A673 (cell line): Measurements from ENCODE around the gene BTBD6. TPM values are rescaled to one million over a fixed set of nuclear protein-coding genes. Genes with fewer than 3 reads are reported as not detected.

Experiments
- Bru-seq: library from RNA; stranded (reverse); fragments of 400-500 nt; gene quantifications from one replicate; lab custom pipeline; 2021; lab: Mats Ljungman, UMichigan
- BruChase-seq, 2 experiments: library from RNA; stranded (reverse); fragments of 400-500 nt; gene quantifications; one replicate each; lab custom pipeline; 2021; lab: Mats Ljungman, UMichigan
- BruUV-seq: library from RNA; stranded (reverse); fragments of 400-500 nt; replicated peaks from 2 replicates; lab custom pipeline; 2021; lab: Mats Ljungman, UMichigan
- CTCF ChIA-PET: fragments of 300-600 bp; sonication (Branson Sonifier 250); formaldehyde crosslinking; loops from one replicate; lab custom pipeline; 2022; ENCODE audit warnings: antibody characterized with exemption; lab: Charles Lee
- POLR2A ChIA-PET: fragments of 300-600 bp; sonication (Branson Sonifier 250); formaldehyde crosslinking; loops from one replicate; lab custom pipeline; 2022; ENCODE audit warnings: antibody characterized with exemption; ENCODE audit not compliant: low non-redundant PET; lab: Charles Lee
- DNase-seq: peaks from one replicate; pipeline ENCODE4 v3.0.0-alpha.2; 2015; ENCODE audit warnings: low spot score
- H3K27ac ChIP-seq: fragments of 200-600 bp; sonication (generic); 2 replicates; pipeline ENCODE4 v1.5.1; 2016; ENCODE audit warnings: mixed run types, low read depth, mild to moderate bottlenecking, mixed read lengths, antibody characterized with exemption, low read length; ENCODE audit not compliant: poor library complexity, severe bottlenecking
- H3K27me3 ChIP-seq: fragments of 200-600 bp; sonication (generic); replicated peaks from 2 replicates; pipeline ENCODE4 v1.6.1; 2017; ENCODE audit warnings: mixed run types, low read depth, mild to moderate bottlenecking, mixed read lengths, antibody characterized with exemption, low read length; ENCODE audit not compliant: insufficient read depth, poor library complexity
- H3K36me3 ChIP-seq: fragments of 200-600 bp; sonication (generic); 2 replicates; pipeline ENCODE4 v1.6.1; 2016; ENCODE audit warnings: mixed run types, mild to moderate bottlenecking, mixed read lengths, antibody characterized with exemption, low read length; ENCODE audit not compliant: insufficient read depth, poor library complexity, severe bottlenecking
- H3K4me1 ChIP-seq: fragments of 200-600 bp; sonication (generic); 2 replicates; pipeline ENCODE4 v1.6.1; 2017; ENCODE audit warnings: mixed run types, mild to moderate bottlenecking, mixed read lengths, antibody characterized with exemption, low read length; ENCODE audit not compliant: insufficient read depth, poor library complexity, severe bottlenecking
- H3K4me3 ChIP-seq: fragments of 200-600 bp; sonication (generic); 2 replicates; pipeline ENCODE4 v1.5.1; 2016; ENCODE audit warnings: low read depth, mixed run types, mild to moderate bottlenecking, mixed read lengths, low read length; ENCODE audit not compliant: poor library complexity, severe bottlenecking
- H3K9me3 ChIP-seq: fragments of 200-600 bp; sonication (generic); 2 replicates; pipeline ENCODE4 v1.6.1; 2016; ENCODE audit warnings: mixed run types, low read depth, mild to moderate bottlenecking, mixed read lengths, antibody characterized with exemption, low read length; ENCODE audit not compliant: poor library complexity, severe bottlenecking
- CTCF ChIP-seq: fragments of 300-800, 200-600 bp; sonication (generic); conservative IDR thresholded peaks from 2 replicates; pipeline ENCODE4 v1.5.1; 2017; ENCODE audit warnings: low read depth, mild to moderate bottlenecking, antibody characterized with exemption, low read length, moderate library complexity, mixed read lengths
- EZH2 ChIP-seq: fragments of 200-600 bp; sonication (generic); IDR thresholded peaks from 2 replicates; pipeline ENCODE4 v1.6.1; 2017; ENCODE audit warnings: borderline replicate concordance, low read depth, mild to moderate bottlenecking, mixed read lengths, antibody characterized with exemption, low read length; ENCODE audit not compliant: poor library complexity, severe bottlenecking
- intact Hi-C: fragments of 100-400 bp; cut with micrococcal nuclease; formaldehyde crosslinking; loops from one replicate; pipeline ENCODE4 v1.10.0; 2022; ENCODE audit not compliant: unreplicated experiment
- long read RNA-seq: library from polyadenylated mRNA; stranded (forward); transcript quantifications from one replicate; pipeline ENCODE4 v2.0.0, GENCODE V29; 2022
- total RNA-seq: library from RNA; stranded (reverse); gene quantifications from 2 replicates; pipeline ENCODE4 v1.2.3, GENCODE V29; 2021

Gene BTBD6
- total RNA-seq = 39.5 and 39.9 TPM in 2 replicates
- Bru-seq, nascent RNA = percentile 59 among the genes with signal in this experiment
- percentile 59 among the genes with signal in this experiment for BruChase-seq, experiment 1, labeled RNA remaining after a 2-hour chase
- percentile 79 among the genes with signal in this experiment for BruChase-seq, experiment 2, labeled RNA remaining after a 6-hour chase
- long read RNA-seq, transcript BTBD6-204 (3 exons, 2,195 nt) = minor isoform, 13 of 89 reads
- long read RNA-seq, transcript BTBD6-203 (4 exons, 2,176 nt) = major isoform, 55 of 89 reads
- long read RNA-seq, transcript BTBD6-202 (2 exons, 948 nt) = minor isoform, 6 of 89 reads
- long read RNA-seq, partial matches to known transcripts = 0 of 89 reads
- long read RNA-seq, other reads (novel, unspliced or antisense) = 11 of 89 reads

- intact Hi-C loops = no loop called here
- Histone ChIP-seq H3K4me1 (peaks cover 5% of the 10 kb centered on the region), H3K36me3 (peaks cover 16% of the 10 kb centered on the region), H3K9me3 (no peaks in the 10 kb centered on the region), H3K27ac (peak within 1 kb of the TSS; percentile 81), H3K27me3 (no peaks in the 10 kb centered on the region), H3K4me3 (peak within 1 kb of the TSS; percentile 59)
- BruUV-seq = no TSS peak
- DNase-seq = peak; percentile 92
- TF ChIP-seq EZH2 = no peak
- no peak for TF ChIP-seq CTCF
- ChIA-PET CTCF (interaction anchor here (0.5 to 0.7 kb wide), 4 partner anchors 80 to 160 kb away, joined by 3 to 8 read pairs (median 6); no protein-coding TSS in a partner anchor), POLR2A (no interaction called here)
These were observed at the start of gene BTBD6 for GRCh38 chr14:105248368-105249181. Gene BTBD6 (plus strand): TSS chr14:105248533. CDS start chr14:105248712, 179 bp downstream.

- H3K4me1 ChIP-seq = peaks cover 35% of the 10 kb centered on the region
- DNase-seq = no peak
- intact Hi-C loops = loop anchor here (5.0 kb wide), 1 partner anchor 106 kb away; no protein-coding TSS in a partner anchor
- no peaks in the 10 kb centered on the region for H3K36me3 ChIP-seq
- no peaks in the 10 kb centered on the region for H3K27me3 ChIP-seq
- POLR2A ChIA-PET = no interaction called here
- no TSS peak for BruUV-seq
- H3K27ac ChIP-seq = no peak overlapping the region
- TF ChIP-seq EZH2 (no peak), CTCF (no peak)
- no peak overlapping the region for H3K4me3 ChIP-seq
- CTCF ChIA-PET = no interaction called here
- no peaks in the 10 kb centered on the region for H3K9me3 ChIP-seq
These were observed 49.7 kb upstream of the BTBD6 start for GRCh38 chr14:105198588-105198987.

GRCh38 chr14:105199093-105199492 lies 49.2 kb upstream of the BTBD6 start:
- H3K4me1 ChIP-seq = peaks cover 30% of the 10 kb centered on the region
- ChIA-PET CTCF (no interaction called here), POLR2A (no interaction called here)
- H3K36me3 ChIP-seq = no peaks in the 10 kb centered on the region
- no peak overlapping the region for H3K27ac ChIP-seq
- DNase-seq = no peak
- intact Hi-C loops = loop anchor here (5.0 kb wide), 1 partner anchor 107 kb away; no protein-coding TSS in a partner anchor
- H3K4me3 ChIP-seq = no peak overlapping the region
- TF ChIP-seq CTCF = no peak
- TF ChIP-seq EZH2 = no peak
- H3K9me3 ChIP-seq = no peaks in the 10 kb centered on the region
- H3K27me3 ChIP-seq = no peaks in the 10 kb centered on the region
- BruUV-seq = no TSS peak
